Measurements from ENCODE around the gene FAM156A.
"Not testable (repeated sequence)": the region's sequence is repeated elsewhere in the genome, so short reads cannot be mapped to it uniquely, and the experiment has no call there.

Gene FAM156A

GRCh38 chrX:52958113-52958959, at the start of gene FAM156A:
Gene FAM156A (minus strand): TSS chrX:52958518. CDS start chrX:52948588, 9,930 bp downstream.
- not testable (repeated sequence) for DNase-seq

- no peak for DNase-seq
Measured at GRCh38 chrX:53005327-53005726, 47.0 kb upstream of the FAM156A start.

GRCh38 chrX:53004811-53005210, 46.5 kb upstream of the FAM156A start:
- no peak for DNase-seq

GRCh38 chrX:53004038-53004437, 45.7 kb upstream of the FAM156A start:
- no peak for DNase-seq

- no peak for DNase-seq
Measured at GRCh38 chrX:53003111-53003510, 44.8 kb upstream of the FAM156A start.

GRCh38 chrX:53001958-53002357, 43.6 kb upstream of the FAM156A start:
- no peak for DNase-seq

- DNase-seq, result no peak
Measured at GRCh38 chrX:53000447-53001135, 42.3 kb upstream of the FAM156A start.

GRCh38 chrX:52995987-52996331, 37.6 kb upstream of the FAM156A start:
- no peak for DNase-seq

- peak; percentile 94 for DNase-seq
Measured at GRCh38 chrX:52995135-52995986, 37.0 kb upstream of the FAM156A start.

GRCh38 chrX:52990848-52991247, 32.5 kb upstream of the FAM156A start:
- DNase-seq, result no peak

- DNase-seq, result peak; percentile 59
Measured at GRCh38 chrX:52990011-52990631, 31.8 kb upstream of the FAM156A start.

GRCh38 chrX:52988985-52989917, 30.9 kb upstream of the FAM156A start:
- DNase-seq, result no peak

- no peak for DNase-seq
Measured at GRCh38 chrX:52983321-52984000, 25.1 kb upstream of the FAM156A start.

GRCh38 chrX:52979993-52980392, 21.7 kb upstream of the FAM156A start:
- no peak for DNase-seq

GRCh38 chrX:52979568-52979967, 21.2 kb upstream of the FAM156A start:
- no peak for DNase-seq

- no peak for DNase-seq
Measured at GRCh38 chrX:52977953-52978352, 19.6 kb upstream of the FAM156A start.

GRCh38 chrX:52975576-52975975, 17.3 kb upstream of the FAM156A start:
- not testable (repeated sequence) for DNase-seq

GRCh38 chrX:52974336-52974992, 16.1 kb upstream of the FAM156A start:
- not testable (repeated sequence) for DNase-seq

GRCh38 chrX:52967922-52968321, 9.6 kb upstream of the FAM156A start:
- not testable (repeated sequence) for DNase-seq

- not testable (repeated sequence) for DNase-seq
Measured at GRCh38 chrX:52966993-52967738, 8.8 kb upstream of the FAM156A start.
